Measurements from ENCODE around the gene CACNA1F.

DNA sequence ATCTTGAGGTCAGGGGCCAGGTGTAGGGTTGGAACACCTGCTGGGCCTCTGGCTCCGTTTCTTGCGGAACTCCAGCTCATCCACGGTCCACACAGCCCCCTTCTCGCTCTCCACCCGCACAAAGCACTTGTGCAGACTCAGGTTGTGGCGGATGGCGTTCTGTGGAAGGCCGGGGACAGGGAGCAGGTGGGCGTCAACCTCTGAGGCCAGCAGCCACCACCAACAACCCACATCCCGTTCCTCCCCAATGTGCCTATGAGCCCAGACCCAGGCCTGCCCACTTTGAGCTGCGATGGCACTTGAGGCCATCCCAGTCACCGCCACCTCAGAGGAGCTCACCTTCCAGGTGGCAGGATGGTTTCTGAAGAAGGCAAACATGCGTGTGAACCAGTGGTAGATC lies 18.2 kb upstream of the CACNA1F start:
- TF ChIP-seq, protein P1, sequence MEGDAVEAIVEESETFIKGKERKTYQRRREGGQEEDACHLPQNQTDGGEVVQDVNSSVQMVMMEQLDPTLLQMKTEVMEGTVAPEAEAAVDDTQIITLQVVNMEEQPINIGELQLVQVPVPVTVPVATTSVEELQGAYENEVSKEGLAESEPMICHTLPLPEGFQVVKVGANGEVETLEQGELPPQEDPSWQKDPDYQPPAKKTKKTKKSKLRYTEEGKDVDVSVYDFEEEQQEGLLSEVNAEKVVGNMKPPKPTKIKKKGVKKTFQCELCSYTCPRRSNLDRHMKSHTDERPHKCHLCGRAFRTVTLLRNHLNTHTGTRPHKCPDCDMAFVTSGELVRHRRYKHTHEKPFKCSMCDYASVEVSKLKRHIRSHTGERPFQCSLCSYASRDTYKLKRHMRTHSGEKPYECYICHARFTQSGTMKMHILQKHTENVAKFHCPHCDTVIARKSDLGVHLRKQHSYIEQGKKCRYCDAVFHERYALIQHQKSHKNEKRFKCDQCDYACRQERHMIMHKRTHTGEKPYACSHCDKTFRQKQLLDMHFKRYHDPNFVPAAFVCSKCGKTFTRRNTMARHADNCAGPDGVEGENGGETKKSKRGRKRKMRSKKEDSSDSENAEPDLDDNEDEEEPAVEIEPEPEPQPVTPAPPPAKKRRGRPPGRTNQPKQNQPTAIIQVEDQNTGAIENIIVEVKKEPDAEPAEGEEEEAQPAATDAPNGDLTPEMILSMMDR (conservative IDR thresholded peaks at IDR 0.05; ENCODE audit: low read depth, low read length), result no peak
- no peak for TF ChIP-seq EZH2 (IDR thresholded peaks at IDR 0.05; ENCODE audit: borderline replicate concordance, low read depth, low read length, poor library complexity, severe bottlenecking)

Measured in A673 (cell line).